ENCODE data around the gene PSMD5.

PSMD5 gene

GRCh38 chr9:120875954-120876841 lies 33.5 kb upstream of the PSMD5 start:
- Histone ChIP-seq H3K9me2 (replicated peaks; ENCODE audit: low read depth, low read length) (no peaks in the 10 kb centered on the region), H3K9me3 (ENCODE audit: insufficient read depth, low read depth, low read length) (no peaks in the 10 kb centered on the region), H3K4me3 (ENCODE audit: low read length, poor library complexity, severe bottlenecking) (peak overlapping the region; percentile 80), H3K4me1 (ENCODE audit: insufficient read depth, low read length, poor library complexity, severe bottlenecking) (peaks cover 64% of the 10 kb centered on the region), H3K9ac (ENCODE audit: low read depth, low read length, poor library complexity, severe bottlenecking) (peak overlapping the region; percentile 99), H3K36me3 (ENCODE audit: insufficient read depth, low read length) (peaks cover 33% of the 10 kb centered on the region), H3K4me2 (ENCODE audit: low read depth, low read length, poor library complexity, severe bottlenecking) (peak overlapping the region; percentile 97), H3F3A (ENCODE audit: low read depth) (peaks cover 8% of the 10 kb centered on the region; the same call in 1 of the 2 replicates), H3K79me2 (ENCODE audit: insufficient read depth, low read length) (peaks cover 70% of the 10 kb centered on the region), H3K27me3 (ENCODE audit: insufficient read depth, low read length, poor library complexity, severe bottlenecking) (no peaks in the 10 kb centered on the region), H4K20me1 (ENCODE audit: insufficient read depth, low read length, poor library complexity, severe bottlenecking) (peaks cover 7% of the 10 kb centered on the region), H2AFZ (ENCODE audit: low read length) (no peak overlapping the region; the same call in 1 of the 2 replicates)
- TF ChIP-seq CTCF (conservative IDR thresholded peaks at IDR 0.05; ENCODE audit: low read length) (peak; percentile 39), EZH2phosphoT487 (IDR thresholded peaks at IDR 0.05; ENCODE audit: borderline replicate concordance) (no peak)

- H3K9me3 ChIP-seq (ENCODE audit: insufficient read depth, low read depth, low read length), result no peaks in the 10 kb centered on the region
- peak overlapping the region; percentile 80 for H3K4me3 ChIP-seq (ENCODE audit: low read length, poor library complexity, severe bottlenecking)
- H3K4me2 ChIP-seq (ENCODE audit: low read depth, low read length, poor library complexity, severe bottlenecking), result peak overlapping the region; percentile 97
- H4K20me1 ChIP-seq (ENCODE audit: insufficient read depth, low read length, poor library complexity, severe bottlenecking), result peaks cover 7% of the 10 kb centered on the region
- no peak overlapping the region for H2AFZ ChIP-seq (ENCODE audit: low read length)
- peaks cover 69% of the 10 kb centered on the region for H3K4me1 ChIP-seq (ENCODE audit: insufficient read depth, low read length, poor library complexity, severe bottlenecking)
- H3K27me3 ChIP-seq (ENCODE audit: insufficient read depth, low read length, poor library complexity, severe bottlenecking), result no peaks in the 10 kb centered on the region
- peaks cover 8% of the 10 kb centered on the region; the same call in 1 of the 2 replicates for H3F3A ChIP-seq (ENCODE audit: low read depth)
- TF ChIP-seq EZH2phosphoT487 (IDR thresholded peaks at IDR 0.05; ENCODE audit: borderline replicate concordance), result no peak
- TF ChIP-seq CTCF (conservative IDR thresholded peaks at IDR 0.05; ENCODE audit: low read length), result no peak
- H3K79me2 ChIP-seq (ENCODE audit: insufficient read depth, low read length), result peaks cover 76% of the 10 kb centered on the region
- peak overlapping the region; percentile 99 for H3K9ac ChIP-seq (ENCODE audit: low read depth, low read length, poor library complexity, severe bottlenecking)
- H3K9me2 ChIP-seq (replicated peaks; ENCODE audit: low read depth, low read length), result no peaks in the 10 kb centered on the region
- peaks cover 35% of the 10 kb centered on the region for H3K36me3 ChIP-seq (ENCODE audit: insufficient read depth, low read length)
These were observed 32.9 kb upstream of the PSMD5 start for GRCh38 chr9:120875643-120875953.

GRCh38 chr9:120875195-120875565 lies 32.5 kb upstream of the PSMD5 start:
- peaks cover 80% of the 10 kb centered on the region for H3K79me2 ChIP-seq (ENCODE audit: insufficient read depth, low read length)
- H3K9me2 ChIP-seq (replicated peaks; ENCODE audit: low read depth, low read length), result no peaks in the 10 kb centered on the region
- no peaks in the 10 kb centered on the region for H3K27me3 ChIP-seq (ENCODE audit: insufficient read depth, low read length, poor library complexity, severe bottlenecking)
- peak overlapping the region; percentile 99 for H3K9ac ChIP-seq (ENCODE audit: low read depth, low read length, poor library complexity, severe bottlenecking)
- peaks cover 40% of the 10 kb centered on the region for H3K36me3 ChIP-seq (ENCODE audit: insufficient read depth, low read length)
- TF ChIP-seq EZH2phosphoT487 (IDR thresholded peaks at IDR 0.05; ENCODE audit: borderline replicate concordance), result no peak
- TF ChIP-seq CTCF (conservative IDR thresholded peaks at IDR 0.05; ENCODE audit: low read length), result no peak
- H3K9me3 ChIP-seq (ENCODE audit: insufficient read depth, low read depth, low read length), result no peaks in the 10 kb centered on the region
- H2AFZ ChIP-seq (ENCODE audit: low read length), result no peak overlapping the region
- peak overlapping the region; percentile 97 for H3K4me2 ChIP-seq (ENCODE audit: low read depth, low read length, poor library complexity, severe bottlenecking)
- H4K20me1 ChIP-seq (ENCODE audit: insufficient read depth, low read length, poor library complexity, severe bottlenecking), result peaks cover 7% of the 10 kb centered on the region
- peaks cover 73% of the 10 kb centered on the region for H3K4me1 ChIP-seq (ENCODE audit: insufficient read depth, low read length, poor library complexity, severe bottlenecking)
- peak overlapping the region; percentile 80 for H3K4me3 ChIP-seq (ENCODE audit: low read length, poor library complexity, severe bottlenecking)
- peaks cover 8% of the 10 kb centered on the region; the same call in 1 of the 2 replicates for H3F3A ChIP-seq (ENCODE audit: low read depth)
